ENCODE results near the gene DPF1. TPM values are rescaled to one million over a fixed set of nuclear protein-coding genes. Genes with fewer than 3 reads are reported as not detected.

The DPF1 gene
- total RNA-seq, 2 experiments from 2014 or later: 0.14 to 0.31 TPM

DNA sequence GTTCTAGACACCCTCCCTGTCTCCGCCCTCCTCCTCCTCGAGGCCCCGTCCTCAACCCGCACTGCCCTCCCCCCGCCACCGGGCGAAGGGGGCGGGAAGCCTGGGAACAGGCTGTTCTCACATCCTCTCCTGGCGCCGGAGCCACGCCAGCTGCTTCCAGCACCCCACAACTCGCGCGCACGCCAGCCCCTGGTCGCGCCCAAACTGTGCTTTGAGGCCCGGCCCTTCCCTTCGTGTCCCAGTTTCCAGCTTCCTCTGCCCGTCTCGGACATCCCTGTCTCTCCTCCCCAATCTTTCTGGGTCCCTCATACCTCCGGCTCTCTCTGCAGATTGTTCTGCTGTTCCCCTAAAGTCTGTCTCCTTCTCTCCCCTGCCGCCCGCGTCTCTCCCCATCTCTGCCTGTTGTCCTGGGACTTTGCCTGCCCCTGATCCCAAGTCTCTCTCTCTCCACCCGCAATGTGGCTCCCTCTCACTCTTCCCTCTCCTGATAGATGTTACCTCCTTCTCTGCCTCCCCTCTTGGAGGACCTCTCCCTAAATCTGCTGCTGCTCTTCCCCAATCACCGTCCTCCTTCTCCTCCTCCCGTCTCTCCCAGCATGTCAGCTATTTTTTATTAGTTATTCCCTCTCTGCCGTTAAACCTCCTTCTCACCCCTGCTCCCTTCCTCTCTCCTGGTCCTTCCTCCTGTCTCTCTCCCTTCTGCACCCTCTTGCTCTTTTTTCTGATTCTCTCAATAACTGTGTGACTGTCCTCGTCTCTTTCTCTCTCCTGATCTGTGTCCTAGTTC is 14.2 kb downstream of the DPF1 start:
- H3K27ac Mint-ChIP-seq: no peak overlapping the region
- DNase-seq: no peak
- peaks cover 46% of the 10 kb centered on the region for H3K27me3 Mint-ChIP-seq
- H3K9me3 Mint-ChIP-seq: no peaks in the 10 kb centered on the region
- H3K4me1 Mint-ChIP-seq: peaks cover 16% of the 10 kb centered on the region
- ATAC-seq (ENCODE audit: low read depth): no peak
- H3K36me3 Mint-ChIP-seq: no peaks in the 10 kb centered on the region
- POLR2A ChIA-PET: no interaction called here
- no peak overlapping the region for H3K4me3 Mint-ChIP-seq

DNA sequence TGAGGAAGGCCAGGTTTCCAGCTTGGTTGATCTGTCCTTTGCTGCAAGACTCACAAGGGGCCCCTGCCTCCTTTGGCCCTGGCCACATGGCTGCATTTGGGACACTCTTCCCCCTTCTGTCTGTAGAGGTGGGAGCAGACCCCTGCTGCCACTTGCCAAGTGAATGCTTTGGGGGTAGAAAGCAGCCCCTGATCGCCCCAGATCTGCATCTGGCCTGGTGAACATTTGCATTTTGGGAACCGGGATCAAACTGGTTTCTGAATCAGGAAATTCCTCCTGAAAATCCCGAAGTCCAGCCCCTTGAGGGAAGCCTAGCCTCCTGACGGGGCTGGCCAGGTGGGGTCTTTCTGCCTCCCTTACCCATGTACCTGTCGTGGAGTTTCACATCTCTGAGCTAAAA is 14.9 kb downstream of the DPF1 start:
- H3K27me3 Mint-ChIP-seq: peaks cover 43% of the 10 kb centered on the region
- H3K4me1 Mint-ChIP-seq: peaks cover 12% of the 10 kb centered on the region
- DNase-seq (no peak), ATAC-seq (ENCODE audit: low read depth) (no peak)
- no peak overlapping the region for H3K27ac Mint-ChIP-seq
- H3K9me3 Mint-ChIP-seq: no peaks in the 10 kb centered on the region
- no peaks in the 10 kb centered on the region for H3K36me3 Mint-ChIP-seq
- no peak overlapping the region for H3K4me3 Mint-ChIP-seq
- POLR2A ChIA-PET: no interaction called here

DNA sequence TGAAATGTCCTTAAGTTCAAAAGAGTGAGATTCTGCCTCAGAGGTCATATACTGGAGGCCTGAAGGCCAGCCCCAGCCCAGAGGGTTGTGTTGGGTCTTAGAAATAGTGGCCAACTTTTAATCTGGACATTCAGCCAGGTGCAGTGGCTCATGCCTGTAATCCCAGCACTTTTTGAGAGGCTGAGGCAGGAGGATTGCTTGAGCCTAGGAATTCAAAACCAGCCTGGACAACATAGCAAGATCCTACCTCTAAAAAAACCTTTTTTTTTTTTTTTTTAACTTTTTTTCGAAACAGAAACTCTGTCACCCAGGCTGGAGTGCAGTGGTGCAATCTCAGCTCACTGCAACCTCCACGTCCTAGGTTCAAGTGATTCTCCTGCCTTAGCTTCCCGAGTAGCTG is 15.5 kb downstream of the DPF1 start:
- ATAC-seq (ENCODE audit: low read depth): no peak
- Mint-ChIP-seq H3K9me3 (no peaks in the 10 kb centered on the region), H3K27me3 (peaks cover 39% of the 10 kb centered on the region), H3K27ac (peak overlapping the region; percentile 30), H3K36me3 (no peaks in the 10 kb centered on the region), H3K4me1 (peaks cover 6% of the 10 kb centered on the region), H3K4me3 (no peak overlapping the region)
- POLR2A ChIA-PET: no interaction called here
- no peak for DNase-seq

DNA sequence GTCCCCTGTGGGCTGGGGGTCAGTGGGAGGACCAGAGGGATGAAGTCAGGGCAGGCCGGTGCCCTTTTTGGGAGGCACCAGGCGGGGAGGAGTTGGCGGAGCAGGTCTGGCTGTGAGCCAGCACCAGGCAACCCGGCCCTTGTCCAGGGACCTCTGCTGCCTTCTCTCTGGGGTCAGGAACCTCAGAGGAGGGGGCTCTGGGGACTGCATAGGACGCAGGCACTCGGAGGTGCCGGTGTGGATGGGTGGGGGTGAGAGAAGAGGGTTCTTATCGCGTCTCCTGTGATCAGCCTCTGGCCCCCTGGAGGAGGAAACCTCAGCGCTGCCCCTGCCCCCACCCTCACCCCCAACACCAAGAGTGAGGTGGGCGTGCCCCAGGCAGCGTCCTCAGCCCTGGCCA is 16.5 kb downstream of the DPF1 start:
- H3K27me3 Mint-ChIP-seq: peaks cover 32% of the 10 kb centered on the region
- no peaks in the 10 kb centered on the region for H3K9me3 Mint-ChIP-seq
- no peak overlapping the region for H3K27ac Mint-ChIP-seq
- H3K4me1 Mint-ChIP-seq: peaks cover 6% of the 10 kb centered on the region
- H3K36me3 Mint-ChIP-seq: peaks cover under 1% of the 10 kb centered on the region
- POLR2A ChIA-PET: no interaction called here
- H3K4me3 Mint-ChIP-seq: no peak overlapping the region
- ATAC-seq (ENCODE audit: low read depth) (no peak), DNase-seq (no peak)

DNA sequence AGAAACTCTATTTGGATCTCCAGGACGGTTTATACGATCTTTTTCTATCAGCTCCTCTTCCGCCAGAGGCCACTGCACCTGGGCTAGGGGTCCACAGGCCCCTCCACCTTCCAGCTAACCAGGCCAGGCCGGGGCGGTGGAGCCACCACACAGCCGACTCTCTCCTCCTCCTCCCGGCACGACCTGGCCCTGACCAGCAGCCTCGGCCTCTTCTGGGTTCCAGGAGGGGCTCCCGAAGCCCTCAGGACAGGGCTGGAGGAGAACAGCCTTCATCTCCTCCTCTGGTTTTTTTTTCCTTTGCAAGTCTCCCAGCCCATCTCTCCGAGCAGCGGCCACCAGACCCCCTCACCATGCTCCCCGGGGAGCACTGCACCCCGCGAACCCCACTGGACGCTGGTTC is 17.1 kb downstream of the DPF1 start:
- H3K9me3 Mint-ChIP-seq: no peaks in the 10 kb centered on the region
- no peak overlapping the region for H3K27ac Mint-ChIP-seq
- POLR2A ChIA-PET: no interaction called here
- no peak for ATAC-seq (ENCODE audit: low read depth)
- H3K27me3 Mint-ChIP-seq: peaks cover 29% of the 10 kb centered on the region
- no peak for DNase-seq
- H3K36me3 Mint-ChIP-seq: peaks cover 1% of the 10 kb centered on the region
- H3K4me3 Mint-ChIP-seq: no peak overlapping the region
- H3K4me1 Mint-ChIP-seq: peaks cover 6% of the 10 kb centered on the region

DNA sequence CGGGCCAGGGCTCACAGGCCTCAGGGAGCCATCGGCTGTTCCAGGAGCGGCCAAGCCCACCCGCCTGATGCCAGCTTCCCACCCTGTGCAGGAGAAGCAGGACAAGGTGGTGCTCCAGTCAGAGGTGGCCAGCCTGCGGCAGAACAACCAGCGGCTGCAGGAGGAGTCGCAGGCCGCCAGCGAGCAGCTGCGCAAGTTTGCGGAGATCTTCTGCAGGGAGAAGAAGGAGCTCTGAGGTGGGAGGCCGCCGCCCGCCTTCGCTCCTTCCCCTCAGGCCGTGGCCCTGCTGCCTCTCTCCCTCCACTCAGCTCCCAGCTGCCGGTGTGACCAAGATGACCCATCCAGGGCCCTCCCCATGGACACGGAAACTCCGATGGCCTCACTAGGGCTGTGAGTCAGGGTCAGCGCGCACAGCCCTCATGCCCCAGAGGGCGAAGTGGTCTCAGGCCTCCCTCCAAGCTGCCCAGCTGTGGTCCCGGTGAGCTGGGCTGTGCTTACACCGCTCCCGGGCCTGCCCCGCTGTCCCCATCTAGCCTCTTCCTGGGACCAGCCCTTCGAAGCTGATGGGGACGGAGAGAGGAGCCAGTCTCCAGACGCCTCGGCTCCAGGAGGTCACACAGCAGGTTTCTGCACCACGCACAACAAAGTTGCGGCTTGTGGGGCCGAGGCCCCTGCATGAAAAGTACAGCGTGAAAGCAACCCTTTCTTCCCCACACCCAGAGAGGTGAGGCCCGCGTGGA is 17.8 kb downstream of the DPF1 start:
- DNase-seq (no peak), ATAC-seq (ENCODE audit: low read depth) (no peak)
- Mint-ChIP-seq H3K4me3 (no peak overlapping the region), H3K36me3 (peaks cover 1% of the 10 kb centered on the region), H3K27me3 (peaks cover 29% of the 10 kb centered on the region), H3K4me1 (peaks cover 6% of the 10 kb centered on the region), H3K27ac (no peak overlapping the region), H3K9me3 (no peaks in the 10 kb centered on the region)
- POLR2A ChIA-PET: no interaction called here

DNA sequence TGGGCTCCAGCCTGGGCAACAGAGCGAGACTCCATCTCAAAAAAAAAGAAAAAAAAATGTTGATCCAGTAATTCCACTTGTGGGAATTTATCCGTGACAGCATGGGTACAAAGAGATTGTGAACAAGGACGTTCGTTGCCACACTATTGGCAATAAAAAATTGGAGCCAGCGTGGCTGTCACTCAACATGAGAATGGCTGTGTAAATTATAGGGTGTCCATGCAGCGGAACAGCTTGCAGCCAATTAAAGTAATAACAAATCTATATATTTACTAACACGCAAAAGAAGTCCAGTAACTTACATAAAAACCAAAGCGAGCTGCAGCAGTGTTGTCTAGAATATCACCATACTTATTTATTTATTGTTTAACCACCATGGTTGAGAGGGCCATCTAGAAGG is 19.3 kb downstream of the DPF1 start:
- DNase-seq: no peak
- ATAC-seq (ENCODE audit: low read depth): no peak
- H3K36me3 Mint-ChIP-seq: peaks cover 1% of the 10 kb centered on the region

DNA sequence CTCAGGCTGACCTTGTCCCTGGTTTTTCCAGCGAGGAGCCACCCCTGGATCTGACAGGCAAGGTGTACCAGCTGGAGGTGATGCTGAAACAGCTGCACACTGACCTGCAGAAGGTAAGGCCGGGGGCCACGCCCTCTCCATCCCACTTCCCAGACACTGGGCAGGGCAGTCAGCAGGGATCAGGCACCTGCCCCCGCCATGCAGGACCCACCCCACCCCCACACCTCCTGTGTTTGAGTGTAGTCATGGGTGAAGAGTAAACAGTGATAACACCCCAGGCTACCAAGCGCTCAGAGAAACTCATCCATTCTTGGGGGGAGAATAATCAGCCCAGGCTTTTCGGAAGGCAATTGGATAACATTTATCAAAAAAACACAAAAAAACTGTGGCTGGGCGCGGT is 19.9 kb downstream of the DPF1 start:
- Mint-ChIP-seq H3K4me1 (no peaks in the 10 kb centered on the region), H3K27ac (no peak overlapping the region), H3K9me3 (no peaks in the 10 kb centered on the region), H3K36me3 (peaks cover 1% of the 10 kb centered on the region), H3K4me3 (no peak overlapping the region), H3K27me3 (peaks cover 10% of the 10 kb centered on the region)
- no peak for DNase-seq
- ATAC-seq (ENCODE audit: low read depth): no peak
- POLR2A ChIA-PET: no interaction called here

More for the DNA sequence above, 19.3 kb downstream of the DPF1 start:
- no peak overlapping the region for H3K4me3 Mint-ChIP-seq
- no peak overlapping the region for H3K27ac Mint-ChIP-seq
- peaks cover 16% of the 10 kb centered on the region for H3K27me3 Mint-ChIP-seq
- peaks cover under 1% of the 10 kb centered on the region for H3K4me1 Mint-ChIP-seq
- no peaks in the 10 kb centered on the region for H3K9me3 Mint-ChIP-seq
- POLR2A ChIA-PET: no interaction called here

DNA sequence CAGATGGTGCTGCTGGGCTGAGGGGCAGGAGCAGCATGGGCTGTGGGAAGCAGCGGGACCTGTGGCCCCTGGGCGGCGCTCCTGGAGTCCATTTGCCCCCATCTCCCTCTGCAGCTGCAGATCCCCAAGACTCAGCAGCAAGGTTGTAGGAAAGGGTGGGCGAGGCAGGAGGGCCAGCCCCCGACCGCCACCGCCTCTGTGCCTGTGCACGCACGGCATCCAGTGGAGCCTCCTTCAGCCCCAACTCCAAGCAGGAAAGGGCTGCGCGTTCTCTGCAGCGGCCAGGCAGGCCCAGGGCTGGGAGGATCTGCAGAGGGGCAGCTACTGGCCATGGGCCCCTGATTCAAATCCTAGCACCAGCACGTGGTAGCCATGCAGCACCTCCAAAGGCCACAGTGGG is 20.8 kb downstream of the DPF1 start:
- DNase-seq: no peak
- Mint-ChIP-seq H3K27ac (no peak overlapping the region), H3K27me3 (peaks cover 1% of the 10 kb centered on the region), H3K4me3 (no peak overlapping the region), H3K4me1 (no peaks in the 10 kb centered on the region), H3K36me3 (peaks cover 1% of the 10 kb centered on the region), H3K9me3 (no peaks in the 10 kb centered on the region)
- POLR2A ChIA-PET: no interaction called here
- ATAC-seq (ENCODE audit: low read depth): no peak

DNA sequence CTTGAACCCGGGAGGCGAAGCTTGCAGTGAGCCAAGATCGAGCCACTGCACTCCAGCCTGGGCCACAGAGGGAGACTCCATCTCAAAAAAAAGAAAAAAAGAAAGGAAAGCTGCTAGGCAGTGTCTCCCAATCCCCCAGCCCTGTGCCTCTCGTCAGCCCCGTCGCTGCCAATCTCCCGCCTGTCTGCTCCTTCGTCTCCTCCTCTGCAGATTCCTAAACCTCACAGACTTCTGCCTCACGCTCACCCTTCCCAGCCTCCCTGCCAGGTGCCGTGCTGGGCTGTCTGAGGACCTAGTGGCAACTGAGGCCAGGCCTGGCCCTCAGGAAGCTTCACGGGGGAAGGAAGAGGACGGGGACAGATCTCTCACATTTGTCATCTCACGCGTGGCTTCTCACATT is 21.5 kb downstream of the DPF1 start:
- no peak overlapping the region for H3K4me3 Mint-ChIP-seq
- peaks cover 1% of the 10 kb centered on the region for H3K36me3 Mint-ChIP-seq
- POLR2A ChIA-PET: no interaction called here
- no peaks in the 10 kb centered on the region for H3K9me3 Mint-ChIP-seq
- DNase-seq (no peak), ATAC-seq (ENCODE audit: low read depth) (no peak)
- no peaks in the 10 kb centered on the region for H3K4me1 Mint-ChIP-seq
- H3K27me3 Mint-ChIP-seq: no peaks in the 10 kb centered on the region
- no peak overlapping the region for H3K27ac Mint-ChIP-seq

DNA sequence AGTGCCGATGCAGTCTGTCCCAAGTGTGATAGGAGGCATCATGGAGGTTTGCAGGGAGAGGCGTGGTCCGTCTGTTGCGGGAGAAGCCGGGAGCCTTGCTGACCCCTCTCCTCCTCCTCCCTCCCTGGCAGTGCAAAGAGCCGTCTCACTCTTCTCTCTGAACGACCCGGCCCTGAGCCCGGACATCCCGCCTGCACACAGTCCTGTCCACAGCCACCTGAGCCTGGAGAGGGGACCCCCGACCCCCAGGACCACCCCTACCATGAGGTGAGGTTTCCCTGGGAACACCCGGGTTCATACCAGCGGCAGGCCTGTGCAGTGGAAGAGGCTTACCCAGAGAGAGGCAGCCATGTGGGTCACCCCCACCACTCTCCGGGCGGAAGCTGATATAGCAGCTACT is 22.3 kb downstream of the DPF1 start:
- H3K4me3 Mint-ChIP-seq: no peak overlapping the region

DNA sequence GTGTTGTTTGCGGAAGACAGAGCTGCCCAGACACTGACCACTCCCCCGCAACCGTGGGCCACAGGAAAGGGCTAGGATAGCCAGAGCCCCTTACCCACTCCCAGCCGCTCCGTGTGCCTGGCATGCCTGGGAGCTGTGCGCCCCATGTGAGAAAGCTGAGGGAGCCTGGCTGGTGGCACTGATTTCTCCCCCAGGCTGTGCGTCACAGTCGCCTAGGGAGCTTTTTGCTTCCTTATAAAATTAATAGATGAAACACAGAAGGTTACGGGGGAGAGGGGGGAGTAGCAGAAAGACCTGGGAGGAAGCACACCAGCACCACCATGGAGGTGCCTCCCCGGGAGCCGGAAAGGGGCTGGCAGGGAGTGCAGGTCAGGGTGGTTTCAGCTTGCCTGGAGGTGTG is 24.7 kb downstream of the DPF1 start:
- Mint-ChIP-seq H3K27ac (no peak overlapping the region), H3K36me3 (peaks cover 11% of the 10 kb centered on the region), H3K27me3 (no peaks in the 10 kb centered on the region), H3K4me3 (no peak overlapping the region), H3K4me1 (no peaks in the 10 kb centered on the region), H3K9me3 (peaks cover 5% of the 10 kb centered on the region)
- POLR2A ChIA-PET: no interaction called here
- DNase-seq (no peak), ATAC-seq (ENCODE audit: low read depth) (no peak)

More for the DNA sequence above, 22.3 kb downstream of the DPF1 start:
- no peaks in the 10 kb centered on the region for H3K4me1 Mint-ChIP-seq
- ATAC-seq (ENCODE audit: low read depth) (no peak), DNase-seq (no peak)
- no peaks in the 10 kb centered on the region for H3K27me3 Mint-ChIP-seq
- POLR2A ChIA-PET: no interaction called here
- peaks cover 1% of the 10 kb centered on the region for H3K36me3 Mint-ChIP-seq
- H3K9me3 Mint-ChIP-seq: no peaks in the 10 kb centered on the region
- H3K27ac Mint-ChIP-seq: no peak overlapping the region

DNA sequence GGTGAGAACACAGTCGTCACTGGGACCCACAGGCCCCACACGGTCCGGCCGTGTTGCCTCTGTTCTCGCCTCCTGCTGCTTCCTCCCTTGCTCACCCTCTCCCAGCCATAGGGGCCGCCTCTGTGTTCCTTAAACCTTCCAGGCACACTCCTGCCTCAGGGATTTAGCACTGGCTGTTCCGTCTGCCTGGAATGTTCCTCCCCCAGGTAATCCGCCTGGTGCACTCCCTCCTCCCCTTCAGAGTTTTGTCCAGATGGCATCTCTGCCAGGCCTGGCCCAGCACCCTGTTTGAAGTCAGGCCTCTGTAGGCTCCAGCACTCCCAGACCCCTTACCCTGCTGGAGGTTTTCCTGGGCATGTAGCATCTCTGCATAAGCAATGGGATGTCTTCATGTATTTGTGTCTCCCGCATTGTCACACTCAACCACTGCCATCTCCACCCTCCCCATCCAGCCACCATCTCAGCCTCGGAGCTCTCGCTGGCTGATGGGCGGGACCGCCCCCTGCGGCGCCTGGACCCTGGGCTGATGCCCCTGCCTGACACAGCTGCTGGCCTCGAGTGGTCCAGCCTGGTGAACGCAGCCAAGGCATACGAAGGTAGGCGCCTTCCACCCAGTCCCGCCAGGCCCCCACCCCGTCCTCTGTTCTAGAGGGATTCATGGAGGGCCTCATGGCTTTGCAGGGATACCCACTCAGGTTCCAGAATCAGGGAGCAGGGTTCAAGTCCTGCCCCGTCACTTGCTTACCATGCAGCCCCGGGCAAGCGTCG is 25.9 kb downstream of the DPF1 start:
- no peak overlapping the region for H3K4me3 Mint-ChIP-seq
- peaks cover 11% of the 10 kb centered on the region for H3K36me3 Mint-ChIP-seq
- ATAC-seq (ENCODE audit: low read depth) (no peak), DNase-seq (no peak)
- no peak overlapping the region for H3K27ac Mint-ChIP-seq
- POLR2A ChIA-PET: no interaction called here
- H3K27me3 Mint-ChIP-seq: no peaks in the 10 kb centered on the region
- no peaks in the 10 kb centered on the region for H3K4me1 Mint-ChIP-seq
- peaks cover 5% of the 10 kb centered on the region for H3K9me3 Mint-ChIP-seq
